ENCODE results near the gene RPP25L.

The RPP25L gene

GRCh38 chr9:34565856-34566255, 46.0 kb downstream of the RPP25L start:
- no peak for DNase-seq

- no peak for DNase-seq
These were observed 47.3 kb downstream of the RPP25L start for GRCh38 chr9:34564617-34565016.

GRCh38 chr9:34563262-34563661, 48.6 kb downstream of the RPP25L start:
- no peak for DNase-seq

GRCh38 chr9:34562135-34562745, 49.7 kb downstream of the RPP25L start:
- no peak for DNase-seq

GRCh38 chr9:34560599-34561214, 51.2 kb downstream of the RPP25L start:
- DNase-seq, result no peak

Data from effector CD4-positive, alpha-beta T cell (primary cell).